GM23338 (cell line): ENCODE measurements around the gene NETO2. TPM values are rescaled to one million over a fixed set of nuclear protein-coding genes. Genes with fewer than 3 reads are reported as not detected.

Experiments used
- ATAC-seq: fragments of 200-7000 bp; cut with Tn5 transposase; 3 replicates; pipeline ENCODE4 v1.9.1; 2020
- DNase-seq: peaks from one replicate; pipeline ENCODE4 v3.0.0-alpha.2; 2015; ENCODE audit warnings: low spot score
- H2AFZ ChIP-seq: fragments of 200-600 bp; sonication (generic); 2 replicates; pipeline ENCODE4 v1.8.0; 2016; ENCODE audit warnings: antibody characterized with exemption, mild to moderate bottlenecking, moderate library complexity
- H3F3A ChIP-seq: fragments of 200-600 bp; sonication (generic); replicated peaks from 2 replicates; pipeline ENCODE4 v1.8.0; 2017; ENCODE audit warnings: antibody characterized with exemption, mixed run types, low read depth
- H3K27ac ChIP-seq: fragments of 200-600 bp; sonication (generic); 2 replicates; pipeline ENCODE4 v1.6.1; 2016; ENCODE audit warnings: low read depth
- H3K27me3 ChIP-seq: fragments of 200-600 bp; sonication (generic); 2 replicates; pipeline ENCODE4 v1.8.0; 2016; ENCODE audit warnings: mild to moderate bottlenecking, mixed run types, moderate library complexity; ENCODE audit not compliant: insufficient read depth
- H3K36me3 ChIP-seq: fragments of 200-600 bp; sonication (generic); 2 replicates; pipeline ENCODE4 v1.8.0; 2016; ENCODE audit warnings: mild to moderate bottlenecking; ENCODE audit not compliant: insufficient read depth
- H3K4me1 ChIP-seq: fragments of 200-600 bp; sonication (generic); 2 replicates; pipeline ENCODE4 v1.8.0; 2016; ENCODE audit warnings: mild to moderate bottlenecking, moderate library complexity; ENCODE audit not compliant: insufficient read depth
- H3K4me2 ChIP-seq: fragments of 200-600 bp; sonication (generic); 2 replicates; pipeline ENCODE4 v1.7.1; 2017; ENCODE audit warnings: mixed run types
- H3K4me3 ChIP-seq: fragments of 200-600 bp; sonication (generic); 2 replicates; pipeline ENCODE4 v1.6.1; 2016; ENCODE audit warnings: mixed run types
- H3K79me2 ChIP-seq: fragments of 200-600 bp; sonication (generic); replicated peaks from 2 replicates; pipeline ENCODE4 v1.8.0; 2017; ENCODE audit warnings: mild to moderate bottlenecking; ENCODE audit not compliant: insufficient read depth
- H3K9me2 ChIP-seq: fragments of 200-600 bp; sonication (generic); 2 replicates; pipeline ENCODE4 v1.8.0; 2017; ENCODE audit not compliant: insufficient read depth
- H4K20me1 ChIP-seq: fragments of 200-600 bp; sonication (generic); replicated peaks from 2 replicates; pipeline ENCODE4 v1.8.0; 2017; ENCODE audit warnings: mild to moderate bottlenecking; ENCODE audit not compliant: insufficient read depth
- H3K27ac Mint-ChIP-seq: 2 replicates; pipeline ENCODE4 v1.8.0; 2020; ENCODE audit warnings: inconsistent platforms, mild to moderate bottlenecking, moderate library complexity, mixed read lengths
- H3K27me3 Mint-ChIP-seq: 3 replicates; pipeline ENCODE4 v1.8.0; 2022; ENCODE audit warnings: low read depth, mild to moderate bottlenecking, moderate library complexity, mixed read lengths, inconsistent platforms; ENCODE audit not compliant: insufficient read depth, poor library complexity
- H3K36me3 Mint-ChIP-seq: 3 replicates; pipeline ENCODE4 v1.8.0; 2021; ENCODE audit warnings: low read depth, mild to moderate bottlenecking, inconsistent platforms, moderate library complexity, mixed read lengths
- H3K4me1 Mint-ChIP-seq: 3 replicates; pipeline ENCODE4 v1.8.0; 2020; ENCODE audit warnings: mild to moderate bottlenecking, inconsistent platforms, mixed read lengths
- H3K4me3 Mint-ChIP-seq: 3 replicates; pipeline ENCODE4 v1.8.0; 2021; ENCODE audit warnings: moderate library complexity, mild to moderate bottlenecking, inconsistent platforms, mixed read lengths
- H3K9me3 Mint-ChIP-seq: 3 replicates; pipeline ENCODE4 v1.8.0; 2020; ENCODE audit warnings: moderate library complexity, mild to moderate bottlenecking, inconsistent platforms, mixed read lengths
- CREB1 ChIP-seq: fragments of 250-450 bp; sonication (Bioruptor Pico); IDR thresholded peaks from 2 replicates; pipeline ENCODE4 v1.5.0; 2020; ENCODE audit warnings: low read depth, mild to moderate bottlenecking, moderate library complexity
- EZH2 ChIP-seq: fragments of 200-600 bp; sonication (generic); IDR thresholded peaks from one replicate; pipeline ENCODE4 v1.8.0; 2017; ENCODE audit warnings: antibody characterized with exemption, mild to moderate bottlenecking, low read depth; ENCODE audit not compliant: unreplicated experiment
- EZH2phosphoT487 ChIP-seq: fragments of 200-600 bp; sonication (generic); IDR thresholded peaks from one replicate; pipeline ENCODE4 v1.8.1; 2018; ENCODE audit warnings: antibody characterized with exemption; ENCODE audit not compliant: unreplicated experiment
- JUNB ChIP-seq: IDR thresholded peaks from one replicate; pipeline ENCODE4 v1.6.1; 2016; ENCODE audit warnings: antibody characterized with exemption; ENCODE audit not compliant: unreplicated experiment
- NANOG ChIP-seq: IDR thresholded peaks from 2 replicates; pipeline ENCODE4 v1.6.1; 2016; ENCODE audit warnings: antibody characterized with exemption, borderline replicate concordance
- POLR2AphosphoS5 ChIP-seq: IDR thresholded peaks from 2 replicates; pipeline ENCODE4 v1.6.1; 2016; ENCODE audit warnings: antibody characterized with exemption, low read depth
- ZNF114 ChIP-seq: fragments of 250-450 bp; sonication (Bioruptor Pico); IDR thresholded peaks from 2 replicates; pipeline ENCODE4 v1.5.0; 2020; ENCODE audit warnings: mild to moderate bottlenecking, moderate library complexity
- ZNF331 ChIP-seq: fragments of 250-450 bp; sonication (Bioruptor Pico); IDR thresholded peaks from 2 replicates; pipeline ENCODE4 v1.5.0; 2020; ENCODE audit warnings: low read depth, mild to moderate bottlenecking, moderate library complexity
- polyA plus RNA-seq: library from polyadenylated mRNA; unstranded; fragments of >200 nt; fragmentation: Nextera tagmentation; extraction: Ambion mirVana; gene quantifications from 2 replicates; pipeline ENCODE4 v1.2.1, GENCODE V29; 2016
- total RNA-seq: library from RNA; depleted of rRNA; stranded (reverse); fragments of >200 nt; shearing (Covaris generic); gene quantifications from 2 replicates; pipeline ENCODE4 v1.2.3, GENCODE V29; 2014
- TF ChIP-seq, protein P1 (sequence below): IDR thresholded peaks from one replicate; pipeline ENCODE4 v1.6.1; 2018; ENCODE audit warnings: antibody characterized with exemption; ENCODE audit not compliant: unreplicated experiment
- TF ChIP-seq, protein P2 (sequence below), 2 experiments: fragments of 200-600 bp in 1 of 2; sonication (generic) in 1 of 2; conservative IDR thresholded peaks; 2 replicates each; pipeline versions ENCODE4 v1.5.1 to v1.6.1; 2016 to 2017; ENCODE audit warnings: antibody characterized with exemption in 2 of 2, low read depth in 2 of 2, mild to moderate bottlenecking in 2 of 2, moderate library complexity in 1 of 2

The NETO2 gene
- total and polyA plus RNA-seq, 2 experiments from 2014 or later, result 6.6 to 10.6 TPM

DNA sequence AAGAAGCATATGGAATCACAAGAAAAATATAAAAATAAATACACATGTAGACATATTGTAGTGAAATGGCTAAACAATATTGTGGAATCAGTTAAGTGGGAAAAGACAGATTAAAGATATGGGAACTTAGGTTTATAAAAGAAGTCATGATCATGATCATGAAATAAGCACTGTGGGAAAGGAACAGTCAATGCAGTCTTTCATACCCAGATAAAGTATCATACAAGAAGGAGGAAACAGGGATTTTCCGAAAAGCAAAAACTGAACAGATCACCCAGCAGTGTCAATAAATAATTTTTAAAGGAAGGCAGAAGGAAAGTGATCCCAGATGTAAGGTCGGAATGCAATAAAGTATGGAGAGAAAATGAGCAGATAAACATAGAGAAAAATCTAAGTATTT lies 71.6 kb downstream of the NETO2 start:
- Mint-ChIP-seq H3K36me3 (no peaks in the 10 kb centered on the region), H3K27me3 (peaks cover 3% of the 10 kb centered on the region), H3K9me3 (no peaks in the 10 kb centered on the region), H3K4me3 (no peak overlapping the region), H3K4me1 (peaks cover 10% of the 10 kb centered on the region; the same call in 2 of the 3 replicates), H3K27ac (no peak overlapping the region)
- no peaks in the 10 kb centered on the region for H4K20me1 ChIP-seq
- H2AFZ ChIP-seq, result no peak overlapping the region
- no peak overlapping the region for H3K27ac ChIP-seq
- no peaks in the 10 kb centered on the region for H3K4me1 ChIP-seq
- no peaks in the 10 kb centered on the region for H3K27me3 ChIP-seq
- H3F3A ChIP-seq, result no peaks in the 10 kb centered on the region
- H3K4me2 ChIP-seq, result no peak overlapping the region
- no peaks in the 10 kb centered on the region for H3K9me2 ChIP-seq
- no peaks in the 10 kb centered on the region for H3K79me2 ChIP-seq
- H3K4me3 ChIP-seq, result no peak overlapping the region
- DNase-seq, result no peak
- no peak for ATAC-seq
- no peaks in the 10 kb centered on the region for H3K36me3 ChIP-seq
- TF ChIP-seq, protein P1, sequence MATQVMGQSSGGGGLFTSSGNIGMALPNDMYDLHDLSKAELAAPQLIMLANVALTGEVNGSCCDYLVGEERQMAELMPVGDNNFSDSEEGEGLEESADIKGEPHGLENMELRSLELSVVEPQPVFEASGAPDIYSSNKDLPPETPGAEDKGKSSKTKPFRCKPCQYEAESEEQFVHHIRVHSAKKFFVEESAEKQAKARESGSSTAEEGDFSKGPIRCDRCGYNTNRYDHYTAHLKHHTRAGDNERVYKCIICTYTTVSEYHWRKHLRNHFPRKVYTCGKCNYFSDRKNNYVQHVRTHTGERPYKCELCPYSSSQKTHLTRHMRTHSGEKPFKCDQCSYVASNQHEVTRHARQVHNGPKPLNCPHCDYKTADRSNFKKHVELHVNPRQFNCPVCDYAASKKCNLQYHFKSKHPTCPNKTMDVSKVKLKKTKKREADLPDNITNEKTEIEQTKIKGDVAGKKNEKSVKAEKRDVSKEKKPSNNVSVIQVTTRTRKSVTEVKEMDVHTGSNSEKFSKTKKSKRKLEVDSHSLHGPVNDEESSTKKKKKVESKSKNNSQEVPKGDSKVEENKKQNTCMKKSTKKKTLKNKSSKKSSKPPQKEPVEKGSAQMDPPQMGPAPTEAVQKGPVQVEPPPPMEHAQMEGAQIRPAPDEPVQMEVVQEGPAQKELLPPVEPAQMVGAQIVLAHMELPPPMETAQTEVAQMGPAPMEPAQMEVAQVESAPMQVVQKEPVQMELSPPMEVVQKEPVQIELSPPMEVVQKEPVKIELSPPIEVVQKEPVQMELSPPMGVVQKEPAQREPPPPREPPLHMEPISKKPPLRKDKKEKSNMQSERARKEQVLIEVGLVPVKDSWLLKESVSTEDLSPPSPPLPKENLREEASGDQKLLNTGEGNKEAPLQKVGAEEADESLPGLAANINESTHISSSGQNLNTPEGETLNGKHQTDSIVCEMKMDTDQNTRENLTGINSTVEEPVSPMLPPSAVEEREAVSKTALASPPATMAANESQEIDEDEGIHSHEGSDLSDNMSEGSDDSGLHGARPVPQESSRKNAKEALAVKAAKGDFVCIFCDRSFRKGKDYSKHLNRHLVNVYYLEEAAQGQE, result no peak
- TF ChIP-seq JUNB, result no peak
- TF ChIP-seq ZNF331, result no peak

DNA sequence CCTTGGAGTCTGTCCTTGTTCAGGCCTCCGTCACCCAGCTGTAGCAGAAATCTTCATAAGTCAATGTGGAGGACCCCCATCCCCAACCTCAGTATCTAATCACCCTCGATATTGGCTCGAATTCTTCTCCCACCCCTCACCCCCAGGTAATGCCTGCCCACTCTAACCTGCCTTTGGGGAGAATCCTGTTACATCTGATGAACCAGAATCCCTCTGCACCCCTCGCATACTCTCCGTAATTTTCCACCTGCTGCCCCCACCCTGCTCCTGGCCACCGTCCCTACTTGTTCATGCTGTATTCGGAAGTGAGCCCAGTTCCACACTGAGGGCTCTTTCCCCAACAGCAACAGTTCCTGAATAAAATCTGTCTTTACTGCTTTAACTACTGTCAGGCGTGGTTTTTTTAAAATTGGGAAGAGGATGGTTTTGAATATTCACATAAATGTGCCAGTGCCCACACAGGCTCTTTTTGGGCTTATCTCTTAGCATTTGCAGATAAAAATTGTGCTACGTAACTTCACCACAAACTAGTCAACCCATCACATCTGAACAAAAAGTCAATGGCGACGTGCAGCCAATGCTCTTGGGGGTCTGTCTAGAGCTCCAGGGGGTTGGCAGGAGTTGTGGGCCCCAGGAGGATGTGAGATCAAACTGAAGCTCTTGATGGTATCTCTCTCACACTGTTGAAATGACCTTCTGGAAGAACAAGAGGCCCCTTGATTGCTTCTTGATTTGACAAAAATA lies 73.7 kb downstream of the NETO2 start:
- DNase-seq, result no peak
- Mint-ChIP-seq H3K9me3 (no peaks in the 10 kb centered on the region), H3K4me3 (no peak overlapping the region), H3K27ac (no peak overlapping the region), H3K36me3 (no peaks in the 10 kb centered on the region), H3K27me3 (peaks cover 8% of the 10 kb centered on the region), H3K4me1 (peaks cover 2% of the 10 kb centered on the region; the same call in 1 of the 3 replicates)
- Histone ChIP-seq H3K27me3 (no peaks in the 10 kb centered on the region), H3K4me2 (no peak overlapping the region), H3K9me2 (no peaks in the 10 kb centered on the region), H3F3A (no peaks in the 10 kb centered on the region), H2AFZ (no peak overlapping the region; the same call in 1 of the 2 replicates), H3K27ac (no peak overlapping the region), H3K36me3 (no peaks in the 10 kb centered on the region), H4K20me1 (no peaks in the 10 kb centered on the region), H3K79me2 (no peaks in the 10 kb centered on the region), H3K4me1 (no peaks in the 10 kb centered on the region), H3K4me3 (no peak overlapping the region)
- ATAC-seq, result no peak
- no peak for TF ChIP-seq POLR2AphosphoS5
- TF ChIP-seq EZH2phosphoT487, result no peak
- TF ChIP-seq, protein P2, sequence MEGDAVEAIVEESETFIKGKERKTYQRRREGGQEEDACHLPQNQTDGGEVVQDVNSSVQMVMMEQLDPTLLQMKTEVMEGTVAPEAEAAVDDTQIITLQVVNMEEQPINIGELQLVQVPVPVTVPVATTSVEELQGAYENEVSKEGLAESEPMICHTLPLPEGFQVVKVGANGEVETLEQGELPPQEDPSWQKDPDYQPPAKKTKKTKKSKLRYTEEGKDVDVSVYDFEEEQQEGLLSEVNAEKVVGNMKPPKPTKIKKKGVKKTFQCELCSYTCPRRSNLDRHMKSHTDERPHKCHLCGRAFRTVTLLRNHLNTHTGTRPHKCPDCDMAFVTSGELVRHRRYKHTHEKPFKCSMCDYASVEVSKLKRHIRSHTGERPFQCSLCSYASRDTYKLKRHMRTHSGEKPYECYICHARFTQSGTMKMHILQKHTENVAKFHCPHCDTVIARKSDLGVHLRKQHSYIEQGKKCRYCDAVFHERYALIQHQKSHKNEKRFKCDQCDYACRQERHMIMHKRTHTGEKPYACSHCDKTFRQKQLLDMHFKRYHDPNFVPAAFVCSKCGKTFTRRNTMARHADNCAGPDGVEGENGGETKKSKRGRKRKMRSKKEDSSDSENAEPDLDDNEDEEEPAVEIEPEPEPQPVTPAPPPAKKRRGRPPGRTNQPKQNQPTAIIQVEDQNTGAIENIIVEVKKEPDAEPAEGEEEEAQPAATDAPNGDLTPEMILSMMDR (conservative IDR thresholded peaks at IDR 0.05; ENCODE audit: low read depth in 2 of 2), result no peak
- no peak for TF ChIP-seq CREB1
- TF ChIP-seq NANOG, result no peak
- TF ChIP-seq ZNF114, result no peak
- no peak for TF ChIP-seq EZH2
